Kidney (tissue), 14 donors: ENCODE measurements around the gene CCM2L. TPM values are rescaled to one million over a fixed set of nuclear protein-coding genes. Genes with fewer than 3 reads are reported as not detected.

Experiments used
- DNase-seq, 5 donors: peaks; one replicate each; pipeline ENCODE4 v3.0.0-alpha.2; 2013 to 2020
- FAIRE-seq: peaks from 2 replicates; lab custom pipeline; 2012; peaks lifted over from hg19 to GRCh38; lab: Jason Lieb, UNC
- H3K27ac ChIP-seq, 2 donors: one replicate each; pipeline ENCODE4 v1.7.0; 2013; ENCODE audit warnings: low read depth in 2 of 2, low read length in 2 of 2, inconsistent platforms in 1 of 2
- H3K27me3 ChIP-seq: one replicate; pipeline ENCODE4 v1.7.1; 2013; ENCODE audit warnings: low read length, inconsistent platforms; ENCODE audit not compliant: control insufficient read depth, insufficient read depth
- H3K36me3 ChIP-seq, 3 donors: one replicate each; pipeline versions ENCODE4 v1.7.0 to v1.7.1; 2013; ENCODE audit warnings: low read length in 3 of 3, control low read depth in 1 of 3, inconsistent platforms in 1 of 3; ENCODE audit not compliant: insufficient read depth in 3 of 3, control insufficient read depth in 2 of 3
- H3K4me1 ChIP-seq, 3 donors: one replicate each; pipeline versions ENCODE4 v1.7.0 to v1.7.1; 2013; ENCODE audit warnings: low read length in 3 of 3, inconsistent platforms in 1 of 3, low read depth in 1 of 3; ENCODE audit not compliant: control insufficient read depth in 2 of 3, insufficient read depth in 2 of 3
- H3K4me3 ChIP-seq, 3 donors: one replicate each; pipeline versions ENCODE4 v1.7.0 to v1.8.1; 2013; ENCODE audit warnings: low read length in 3 of 3, control low read depth in 1 of 3, inconsistent platforms in 1 of 3
- H3K9ac ChIP-seq, 3 donors: one replicate each; pipeline versions ENCODE4 v1.7.0 to v1.7.1; 2013; ENCODE audit warnings: low read length in 3 of 3, control low read depth in 1 of 3, inconsistent platforms in 1 of 3
- H3K9me3 ChIP-seq, 3 donors: one replicate each; pipeline versions ENCODE4 v1.7.0 to v1.7.1; 2013; ENCODE audit warnings: low read length in 3 of 3, control low read depth in 1 of 3, inconsistent platforms in 1 of 3; ENCODE audit not compliant: control insufficient read depth in 2 of 3, insufficient read depth in 1 of 3
- CTCF ChIP-seq: IDR thresholded peaks from 3 replicates; pipeline ENCODE4 v1.5.1; 2012; ENCODE audit warnings: mild to moderate bottlenecking, moderate library complexity, borderline replicate concordance; ENCODE audit not compliant: insufficient read depth; ENCODE audit errors: extremely low read depth
- intact Hi-C: fragments of 100-400 bp; cut with DNase I; formaldehyde crosslinking; loops from one replicate; pipeline ENCODE4 v1.11.1; 2022
- polyA plus RNA-seq: library from polyadenylated mRNA; stranded (reverse); fragments of 350-450 nt; fragmentation: Illumina TruSeq; extraction: RNeasy Lipid Tissue Mini Kit (QIAGEN cat#74804); gene quantifications from one replicate; pipeline ENCODE4 v1.2.3, GENCODE V29; 2014; ENCODE audit warnings: low read depth, low replicate concordance; ENCODE audit not compliant: insufficient read depth
- total RNA-seq: library from RNA; stranded (reverse); fragmentation: NEBNext Ultra II Directional; extraction: Animal tissue kit (Norgen Biotek cat#: 25700); gene quantifications from one replicate; pipeline ENCODE4 v1.2.1, GENCODE V29; 2021
- donor health status: control.
- donor health status: control.
- donor health status: control.
- donor health status: control.
- donor health status: control.
- donor health status: DM: yes; HTN: yes; CAD: no.
- donor health status: Normal renal cell carcinoma (clear cell type).

The CCM2L gene
- total and polyA plus RNA-seq, 2 donors from 2014 or later = 9.9 to 13.8 TPM

- FAIRE-seq (no peak), DNase-seq (no peak)
- TF ChIP-seq CTCF = no peak
- no peak overlapping the region for H3K9ac ChIP-seq
- intact Hi-C loops = no loop called here
- peaks cover 0 to 9% (median 4%) of the 10 kb centered on the region in 3 donors for H3K4me1 ChIP-seq
- H3K4me3 ChIP-seq = no peak overlapping the region
- H3K27me3 ChIP-seq = no peaks in the 10 kb centered on the region
- no peaks in the 10 kb centered on the region for H3K36me3 ChIP-seq
- no peaks in the 10 kb centered on the region for H3K9me3 ChIP-seq
- H3K27ac ChIP-seq = no peak overlapping the region
These were observed 17.4 kb downstream of the CCM2L start for GRCh38 chr20:32027643-32028042.

GRCh38 chr20:32028647-32029372, 18.6 kb downstream of the CCM2L start:
- H3K27ac ChIP-seq = no peak overlapping the region
- DNase-seq = peak in 4 of 5 donors; percentile 80 to 82 (median 81)
- intact Hi-C loops = no loop called here
- FAIRE-seq = no peak
- H3K27me3 ChIP-seq = no peaks in the 10 kb centered on the region
- H3K9me3 ChIP-seq = no peaks in the 10 kb centered on the region
- no peak overlapping the region for H3K9ac ChIP-seq
- H3K36me3 ChIP-seq = no peaks in the 10 kb centered on the region
- TF ChIP-seq CTCF = no peak
- H3K4me1 ChIP-seq = peaks cover 0 to 9% (median 4%) of the 10 kb centered on the region in 3 donors
- peak overlapping the region in 1 of 3 donors; percentile 12 for H3K4me3 ChIP-seq

GRCh38 chr20:32029561-32029960, 19.3 kb downstream of the CCM2L start:
- no peak for DNase-seq
- TF ChIP-seq CTCF = no peak
- Histone ChIP-seq H3K27me3 (no peaks in the 10 kb centered on the region), H3K9me3 (no peaks in the 10 kb centered on the region), H3K4me3 (no peak overlapping the region), H3K9ac (no peak overlapping the region), H3K4me1 (peaks cover 0 to 9% (median 4%) of the 10 kb centered on the region in 3 donors), H3K36me3 (no peaks in the 10 kb centered on the region), H3K27ac (no peak overlapping the region)
- intact Hi-C loops = no loop called here
- FAIRE-seq = no peak
